AG04450 (cell line): Measurements from ENCODE around the gene PLEKHG4B. TPM values are rescaled to one million over a fixed set of nuclear protein-coding genes. Genes with fewer than 3 reads are reported as not detected.
"Not testable (repeated sequence)": the region's sequence is repeated elsewhere in the genome, so short reads cannot be mapped to it uniquely, and the experiment has no call there.

ENCODE experiments used
- CTCF ChIA-PET: fragments of 300-600, 350-600 bp; formaldehyde crosslinking; extraction: SDS; loops from one replicate; lab custom pipeline; 2022; ENCODE audit warnings: antibody characterized with exemption, inconsistent platforms; lab: Charles Lee
- POLR2A ChIA-PET: fragments of 350-600 bp; formaldehyde crosslinking; extraction: SDS; loops from one replicate; lab custom pipeline; 2021; ENCODE audit warnings: antibody characterized with exemption, inconsistent platforms; lab: Yijun Ruan, JAX
- DNase-seq: peaks from one replicate; pipeline ENCODE4 v3.0.0-alpha.2; 2011; ENCODE audit warnings: low read depth, low spot score
- H3K27ac ChIP-seq: one replicate; pipeline ENCODE4 v1.5.1; 2012; ENCODE audit warnings: low read depth, low read length, control low read depth
- H3K27me3 ChIP-seq: one replicate; pipeline ENCODE4 v1.6.0; 2012; ENCODE audit warnings: low read length; ENCODE audit not compliant: control insufficient read depth, insufficient read depth
- H3K4me3 ChIP-seq: 2 replicates; pipeline ENCODE4 v1.5.1; 2011; ENCODE audit warnings: mild to moderate bottlenecking, low read depth, low read length, control low read depth
- H3K9me3 ChIP-seq: 2 replicates; pipeline ENCODE4 v1.5.1; 2012; ENCODE audit warnings: low read length; ENCODE audit not compliant: control insufficient read depth, insufficient read depth
- polyA plus RNA-seq: library from polyadenylated mRNA; depleted of rRNA; stranded (reverse); fragments of >200 nt; gene quantifications from 2 replicates; pipeline ENCODE4 v1.2.3, GENCODE V29; 2011; rRNA removed
- small RNA-seq: library from RNA; depleted of rRNA; stranded (forward); fragments of <200 nt; gene quantifications from one replicate; pipeline ENCODE3, GENCODE V24; 2012; ENCODE audit warnings: low read depth; ENCODE audit not compliant: insufficient read length
- TF ChIP-seq, protein P1 (sequence below): IDR thresholded peaks from 2 replicates; pipeline ENCODE4 v1.5.1; 2011; ENCODE audit warnings: low read depth, low read length, control low read depth, inconsistent platforms

PLEKHG4B gene
- polyA plus RNA-seq, 1 experiment = 0.24 TPM

DNA sequence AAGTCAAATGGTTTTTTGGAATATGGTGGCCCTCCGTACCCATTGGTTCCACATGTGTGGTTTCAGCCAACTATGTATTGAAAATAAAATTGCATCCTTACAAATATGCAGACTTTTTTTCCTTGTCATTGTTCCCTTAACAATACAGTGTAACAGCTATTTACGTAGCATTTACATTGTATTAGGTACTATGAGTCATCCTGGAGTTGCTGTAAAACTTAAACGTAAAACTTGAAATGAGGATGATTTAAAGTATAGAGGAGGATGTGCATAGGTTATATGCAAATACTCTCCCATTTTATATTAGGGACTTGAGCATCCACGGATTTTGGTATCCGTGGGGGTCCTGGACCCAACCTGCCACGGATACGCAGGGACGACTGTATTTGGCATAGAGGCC lies 142.5 kb downstream of the PLEKHG4B start:
- DNase-seq = no peak
- no peak overlapping the region for H3K4me3 ChIP-seq
- TF ChIP-seq, protein P1, sequence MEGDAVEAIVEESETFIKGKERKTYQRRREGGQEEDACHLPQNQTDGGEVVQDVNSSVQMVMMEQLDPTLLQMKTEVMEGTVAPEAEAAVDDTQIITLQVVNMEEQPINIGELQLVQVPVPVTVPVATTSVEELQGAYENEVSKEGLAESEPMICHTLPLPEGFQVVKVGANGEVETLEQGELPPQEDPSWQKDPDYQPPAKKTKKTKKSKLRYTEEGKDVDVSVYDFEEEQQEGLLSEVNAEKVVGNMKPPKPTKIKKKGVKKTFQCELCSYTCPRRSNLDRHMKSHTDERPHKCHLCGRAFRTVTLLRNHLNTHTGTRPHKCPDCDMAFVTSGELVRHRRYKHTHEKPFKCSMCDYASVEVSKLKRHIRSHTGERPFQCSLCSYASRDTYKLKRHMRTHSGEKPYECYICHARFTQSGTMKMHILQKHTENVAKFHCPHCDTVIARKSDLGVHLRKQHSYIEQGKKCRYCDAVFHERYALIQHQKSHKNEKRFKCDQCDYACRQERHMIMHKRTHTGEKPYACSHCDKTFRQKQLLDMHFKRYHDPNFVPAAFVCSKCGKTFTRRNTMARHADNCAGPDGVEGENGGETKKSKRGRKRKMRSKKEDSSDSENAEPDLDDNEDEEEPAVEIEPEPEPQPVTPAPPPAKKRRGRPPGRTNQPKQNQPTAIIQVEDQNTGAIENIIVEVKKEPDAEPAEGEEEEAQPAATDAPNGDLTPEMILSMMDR = no peak
- POLR2A ChIA-PET = no interaction called here
- H3K27ac ChIP-seq = no peak overlapping the region
- H3K27me3 ChIP-seq = no peaks in the 10 kb centered on the region
- H3K9me3 ChIP-seq = no peaks in the 10 kb centered on the region
- CTCF ChIA-PET = no interaction called here

DNA sequence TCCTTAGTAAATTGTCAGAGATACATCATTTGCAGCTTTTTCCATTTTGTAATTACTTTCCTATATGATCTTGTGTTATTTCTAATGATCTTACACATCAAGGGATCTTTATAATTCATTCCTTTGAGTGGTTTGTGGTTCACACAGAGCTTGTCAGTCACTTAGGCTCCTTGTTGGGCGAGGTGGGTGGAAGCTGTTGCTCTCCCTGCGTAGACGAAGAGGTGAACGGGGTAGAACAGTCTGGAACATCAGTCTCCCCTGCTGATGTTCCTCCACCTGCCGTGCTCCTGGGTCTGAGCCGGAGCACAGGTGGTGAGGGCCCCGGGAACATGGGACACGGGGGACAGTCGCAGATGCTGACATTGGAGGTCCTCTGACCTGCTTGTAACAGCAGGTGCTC lies 143.6 kb downstream of the PLEKHG4B start:
- H3K9me3 ChIP-seq, H3K4me3 ChIP-seq, DNase-seq, H3K27ac ChIP-seq, CTCF ChIA-PET, H3K27me3 ChIP-seq, POLR2A ChIA-PET: not testable (repeated sequence)

DNA sequence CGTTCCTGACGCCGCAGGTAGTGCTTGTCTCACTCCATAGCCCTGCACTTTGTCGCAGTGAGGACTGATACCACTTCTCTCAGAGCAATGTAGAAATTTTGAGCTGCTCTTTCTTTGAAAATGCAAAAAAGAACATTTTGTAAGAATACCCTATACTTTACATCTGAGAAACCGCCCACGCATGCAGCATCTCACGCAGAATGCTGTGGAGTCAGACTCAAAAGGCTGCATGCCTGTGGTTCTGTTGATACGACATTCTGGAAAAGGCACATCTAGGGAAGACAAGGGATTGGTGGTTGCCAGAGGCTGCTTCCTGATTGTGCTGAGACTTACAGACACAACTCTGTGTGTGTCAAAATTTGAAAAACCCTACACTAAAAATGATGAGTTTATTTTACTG lies 146.0 kb downstream of the PLEKHG4B start:
- CTCF ChIA-PET, DNase-seq, POLR2A ChIA-PET, H3K4me3 ChIP-seq, H3K9me3 ChIP-seq, H3K27ac ChIP-seq, H3K27me3 ChIP-seq: not testable (repeated sequence)

Small RNAs within 50 kb of the gene (small RNA-seq; reads per million reads assigned to genes)
- not detected for gene RF00019

Other genes with a start within 250 kb of the PLEKHG4B start
- not detected in 2 replicates for gene LRRC14B, start 99.3 kb downstream of the PLEKHG4B start, polyA plus RNA-seq
- gene CCDC127, start 126.0 kb downstream of the PLEKHG4B start, polyA plus RNA-seq = 6.3 and 6.6 TPM in 2 replicates
- 116 and 122 TPM in 2 replicates for gene SDHA, start 126.2 kb downstream of the PLEKHG4B start, polyA plus RNA-seq
- gene PDCD6, start 179.5 kb downstream of the PLEKHG4B start, polyA plus RNA-seq = 181 and 191 TPM in 2 replicates
- gene AHRR, start 229.5 kb downstream of the PLEKHG4B start, polyA plus RNA-seq = 22.3 and 24.6 TPM in 2 replicates